Measurements from ENCODE around the gene AOAH. TPM values are rescaled to one million over a fixed set of nuclear protein-coding genes. Genes with fewer than 3 reads are reported as not detected.

Gene AOAH
- total RNA-seq, 1 donor from 2014 or later, result 0.40 TPM

- Mint-ChIP-seq H3K27ac (no peak overlapping the region), H3K9me3 (no peaks in the 10 kb centered on the region), H3K36me3 (no peaks in the 10 kb centered on the region), H3K4me1 (peaks cover 8% of the 10 kb centered on the region), H3K27me3 (ENCODE audit: low read depth) (no peaks in the 10 kb centered on the region), H3K4me3 (no peak overlapping the region)
- no peak for DNase-seq (ENCODE audit: low spot score in 2 of 2, unreplicated experiment in 2 of 2)
- TF ChIP-seq CTCF (IDR thresholded peaks at IDR 0.05; ENCODE audit: unreplicated experiment), result no peak
Observed at GRCh38 chr7:36620166-36620708, 104.1 kb downstream of the AOAH start.

- Mint-ChIP-seq H3K4me1 (peaks cover 8% of the 10 kb centered on the region), H3K4me3 (no peak overlapping the region), H3K27ac (no peak overlapping the region), H3K36me3 (no peaks in the 10 kb centered on the region), H3K9me3 (no peaks in the 10 kb centered on the region), H3K27me3 (ENCODE audit: low read depth) (peaks cover 1% of the 10 kb centered on the region)
- no peak for TF ChIP-seq CTCF (IDR thresholded peaks at IDR 0.05; ENCODE audit: unreplicated experiment)
- DNase-seq (ENCODE audit: low spot score in 2 of 2, unreplicated experiment in 2 of 2), result no peak
Observed at GRCh38 chr7:36617408-36617807, 106.9 kb downstream of the AOAH start.

DNA sequence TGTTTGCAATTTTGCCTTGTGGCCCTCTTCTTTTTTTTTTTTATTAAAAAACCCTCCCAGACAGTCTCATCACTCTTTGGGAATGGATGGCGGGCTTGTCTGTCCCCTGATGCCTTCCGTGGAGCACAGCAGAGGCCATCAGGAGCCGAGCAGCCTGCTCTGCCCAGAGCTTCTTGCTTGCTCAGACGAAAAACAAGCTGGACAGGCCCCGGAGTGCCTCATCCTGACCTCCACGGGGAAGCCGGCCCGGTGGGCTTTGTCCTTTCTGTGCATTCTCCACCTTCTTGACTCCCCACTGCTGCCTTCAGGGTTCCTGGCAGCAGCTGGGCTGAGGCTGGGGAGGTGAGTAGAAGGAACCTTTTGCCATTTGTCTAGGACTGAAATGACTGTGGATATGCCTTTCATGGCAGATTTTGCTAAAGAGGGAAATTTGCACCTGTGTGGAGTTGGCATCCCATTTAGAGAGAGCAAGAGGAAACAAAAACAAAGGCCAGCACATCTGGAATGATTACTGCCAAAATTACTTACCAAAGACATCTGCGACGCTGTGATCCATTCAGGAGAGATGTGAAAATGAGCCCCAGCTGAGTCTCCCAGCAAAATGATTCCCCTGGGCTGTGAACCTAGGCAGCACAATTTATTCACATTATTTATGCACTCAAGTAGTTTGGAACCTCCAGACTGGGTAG, 108.3 kb downstream of the AOAH start:
- H3K27me3 Mint-ChIP-seq (ENCODE audit: low read depth), result peaks cover 1% of the 10 kb centered on the region
- no peaks in the 10 kb centered on the region for H3K36me3 Mint-ChIP-seq
- DNase-seq (ENCODE audit: low spot score in 2 of 2, unreplicated experiment in 2 of 2), result no peak
- no peak overlapping the region for H3K27ac Mint-ChIP-seq
- peaks cover 5% of the 10 kb centered on the region for H3K4me1 Mint-ChIP-seq
- H3K9me3 Mint-ChIP-seq, result no peaks in the 10 kb centered on the region
- H3K4me3 Mint-ChIP-seq, result no peak overlapping the region
- no peak for TF ChIP-seq CTCF (IDR thresholded peaks at IDR 0.05; ENCODE audit: unreplicated experiment)

- Mint-ChIP-seq H3K27me3 (ENCODE audit: low read depth) (peaks cover 1% of the 10 kb centered on the region), H3K27ac (no peak overlapping the region), H3K9me3 (no peaks in the 10 kb centered on the region), H3K4me3 (no peak overlapping the region), H3K4me1 (peaks cover 5% of the 10 kb centered on the region), H3K36me3 (no peaks in the 10 kb centered on the region)
- no peak for TF ChIP-seq CTCF (IDR thresholded peaks at IDR 0.05; ENCODE audit: unreplicated experiment)
- DNase-seq (ENCODE audit: low spot score in 2 of 2, unreplicated experiment in 2 of 2), result no peak
Observed at GRCh38 chr7:36614959-36615358, 109.3 kb downstream of the AOAH start.

GRCh38 chr7:36613031-36613614, 111.2 kb downstream of the AOAH start:
- DNase-seq (ENCODE audit: low spot score in 2 of 2, unreplicated experiment in 2 of 2), result no peak
- Mint-ChIP-seq H3K9me3 (no peaks in the 10 kb centered on the region), H3K4me1 (peaks cover 5% of the 10 kb centered on the region), H3K27ac (no peak overlapping the region), H3K36me3 (no peaks in the 10 kb centered on the region), H3K4me3 (no peak overlapping the region), H3K27me3 (ENCODE audit: low read depth) (peaks cover 1% of the 10 kb centered on the region)
- no peak for TF ChIP-seq CTCF (IDR thresholded peaks at IDR 0.05; ENCODE audit: unreplicated experiment)
